K562 treated with DMSO at 1 percent for 4 hours (cell line): ENCODE data around the gene OR51T1. TPM values are rescaled to one million over a fixed set of nuclear protein-coding genes. Genes with fewer than 3 reads are reported as not detected.

ENCODE experiments used
- total RNA-seq: library from RNA; unstranded; fragments of 300-600 nt; gene quantifications from 2 replicates; pipeline ENCODE4 v1.2.3, GENCODE V29; 2022; ENCODE audit not compliant: insufficient read depth

Gene OR51T1, protein sequence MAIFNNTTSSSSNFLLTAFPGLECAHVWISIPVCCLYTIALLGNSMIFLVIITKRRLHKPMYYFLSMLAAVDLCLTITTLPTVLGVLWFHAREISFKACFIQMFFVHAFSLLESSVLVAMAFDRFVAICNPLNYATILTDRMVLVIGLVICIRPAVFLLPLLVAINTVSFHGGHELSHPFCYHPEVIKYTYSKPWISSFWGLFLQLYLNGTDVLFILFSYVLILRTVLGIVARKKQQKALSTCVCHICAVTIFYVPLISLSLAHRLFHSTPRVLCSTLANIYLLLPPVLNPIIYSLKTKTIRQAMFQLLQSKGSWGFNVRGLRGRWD
- total RNA-seq = not detected in 2 replicates

GRCh38 chr11:4881860-4882500 is at the start of gene OR51T1:
Gene OR51T1 (plus strand): TSS chr11:4881900. CDS start chr11:4881900, 0 bp downstream.

DNA sequence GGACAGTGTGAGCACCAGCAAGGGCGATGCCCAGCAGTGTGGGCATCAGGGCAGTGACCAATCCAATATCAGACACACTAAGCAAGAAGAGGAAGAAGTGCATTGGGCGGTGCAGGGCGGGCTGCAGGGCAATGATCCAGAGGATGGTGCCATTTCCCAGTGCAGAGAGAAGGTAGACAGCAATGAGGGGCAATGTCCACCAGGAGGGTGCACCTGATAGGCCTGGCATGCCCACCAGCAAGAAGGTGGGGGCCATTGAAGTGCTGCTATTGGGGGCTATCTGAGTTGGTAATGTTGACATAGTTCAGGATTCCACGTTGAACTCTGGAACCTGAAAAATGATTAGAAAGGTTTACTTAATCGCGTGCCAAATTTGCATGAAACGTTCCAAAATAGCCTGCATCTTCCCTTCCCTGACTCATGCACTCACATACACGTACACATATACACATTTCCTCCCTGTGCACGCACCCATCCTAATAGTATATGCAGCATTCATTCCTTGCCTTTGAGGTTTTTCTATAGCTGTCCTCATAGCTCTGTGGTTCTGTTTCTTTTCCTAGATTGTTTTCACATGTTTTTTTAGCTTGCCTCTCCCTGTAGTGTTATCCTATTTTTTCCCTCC is 32.7 kb upstream of the OR51T1 start, which contains the start of gene OR51S1:
Gene OR51S1 (minus strand): TSS at position 301 of the 625 bp plus-strand sequence. CDS start 0 bp downstream, at position 301.

GRCh38 chr11:4903484-4903883 is 21.8 kb downstream of the OR51T1 start, which contains the start of gene OR51A7:
Gene OR51A7 (plus strand): TSS chr11:4903783. CDS start chr11:4907370, 3,587 bp downstream.

GRCh38 chr11:4919250-4919649 is 37.5 kb downstream of the OR51T1 start, which contains the start of gene OR51G2:
Gene OR51G2 (minus strand): TSS chr11:4919350. CDS start chr11:4915663, 3,687 bp downstream.

DNA sequence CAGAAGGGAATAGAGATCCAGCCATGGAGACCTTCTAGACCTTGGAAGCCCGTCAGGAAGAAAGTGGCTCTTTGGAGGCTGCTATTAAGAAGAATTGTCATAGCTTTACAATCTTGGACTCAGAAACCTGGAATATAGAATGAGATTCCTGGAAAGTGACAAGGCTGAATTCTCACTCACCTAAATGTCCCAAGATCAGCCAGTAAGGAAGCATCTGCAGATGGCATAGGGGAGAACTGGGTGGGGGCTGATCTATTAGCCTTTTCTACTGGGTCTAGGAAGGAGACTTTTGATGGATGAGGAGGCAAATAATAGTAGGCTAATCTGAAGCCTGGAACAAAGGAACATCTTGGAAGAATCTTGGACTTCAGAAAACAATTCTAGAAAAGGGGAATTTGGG is 42.5 kb downstream of the OR51T1 start, which contains the start of gene OR51G1:
Gene OR51G1 (minus strand): TSS at position 101 of the 400 bp plus-strand sequence. CDS start 0 bp downstream, at position 101.

Other genes starting within 250 kb of the OR51T1 start
- not detected in 2 replicates for gene OR51D1, start 244.4 kb upstream of the OR51T1 start, total RNA-seq
- not detected in 2 replicates for gene OR51E1, start 237.9 kb upstream of the OR51T1 start, total RNA-seq
- not detected in 2 replicates for gene OR51E2, start 184.0 kb upstream of the OR51T1 start, total RNA-seq
- not detected in 2 replicates for gene MMP26, start 177.1 kb upstream of the OR51T1 start, total RNA-seq
- gene OR51F1, start 112.0 kb upstream of the OR51T1 start, total RNA-seq = not detected in 2 replicates
- gene OR52R1, start 77.5 kb upstream of the OR51T1 start, total RNA-seq = not detected in 2 replicates
- gene OR51F2, start 60.6 kb upstream of the OR51T1 start, total RNA-seq = not detected in 2 replicates
- gene OR51S1, start 32.7 kb upstream of the OR51T1 start, total RNA-seq = not detected in 2 replicates
- gene OR51A7, start 21.9 kb downstream of the OR51T1 start, total RNA-seq = not detected in 2 replicates
- not detected in 2 replicates for gene OR51G2, start 37.5 kb downstream of the OR51T1 start, total RNA-seq
- gene OR51G1, start 42.4 kb downstream of the OR51T1 start, total RNA-seq = not detected in 2 replicates
- gene OR51A4, start 65.7 kb downstream of the OR51T1 start, total RNA-seq = not detected in 2 replicates
- gene OR51A2, start 73.8 kb downstream of the OR51T1 start, total RNA-seq = not detected in 2 replicates
- gene OR51L1, start 113.0 kb downstream of the OR51T1 start, total RNA-seq = not detected in 2 replicates
- not detected in 2 replicates for gene OR52J3, start 164.6 kb downstream of the OR51T1 start, total RNA-seq
- not detected in 2 replicates for gene OR52E2, start 177.7 kb downstream of the OR51T1 start, total RNA-seq
- gene OR52E1, start 187.7 kb downstream of the OR51T1 start, total RNA-seq = not detected in 2 replicates